Erythroblast (primary cell): ENCODE measurements around the gene HOXD3.

ENCODE experiments used
- GATA1 ChIP-seq: IDR thresholded peaks from 2 replicates; pipeline ENCODE4 v1.6.1; 2011; ENCODE audit warnings: low read depth, mild to moderate bottlenecking, control low read depth, low read length, moderate library complexity
- POLR2A ChIP-seq: IDR thresholded peaks from 2 replicates; pipeline ENCODE4 v1.6.1; 2011; ENCODE audit warnings: mild to moderate bottlenecking, low read length

- TF ChIP-seq POLR2A = no peak
- TF ChIP-seq GATA1 = no peak
Observed at GRCh38 chr2:176192351-176192750, 35.2 kb downstream of the HOXD3 start.
